AG04449 (cell line): ENCODE results near the gene CHAF1B.

ENCODE experiments used
- CTCF ChIA-PET: fragments of 350-600 bp; formaldehyde crosslinking; extraction: SDS; loops from one replicate; lab custom pipeline; 2021; ENCODE audit warnings: antibody characterized with exemption; lab: Yijun Ruan, JAX
- POLR2A ChIA-PET: fragments of 400-600, 350-600 bp; formaldehyde crosslinking; extraction: SDS; loops from one replicate; lab custom pipeline; 2020; ENCODE audit warnings: antibody characterized with exemption, inconsistent platforms; lab: Yijun Ruan, JAX
- DNase-seq: peaks from one replicate; pipeline ENCODE4 v3.0.0-alpha.2; 2010; ENCODE audit warnings: low read depth, low spot score
- H3K4me3 ChIP-seq: 2 replicates; pipeline ENCODE4 v1.5.1; 2011; ENCODE audit warnings: low read depth, mild to moderate bottlenecking, control low read depth, low read length
- TF ChIP-seq, protein P1 (sequence below): IDR thresholded peaks from one replicate; pipeline ENCODE4 v1.5.1; 2011; ENCODE audit warnings: mild to moderate bottlenecking, moderate library complexity, low read length, control low read depth, inconsistent platforms; ENCODE audit not compliant: insufficient read depth; ENCODE audit errors: missing control alignments

CHAF1B gene

GRCh38 chr21:36434144-36434543, 49.0 kb downstream of the CHAF1B start:
- ChIA-PET POLR2A (no interaction called here), CTCF (interaction anchor here (1.6 to 2.5 kb wide), 2 partner anchors 11 to 44 kb away, joined by 3 to 13 read pairs; no protein-coding TSS in a partner anchor)
- H3K4me3 ChIP-seq, result no peak overlapping the region
- TF ChIP-seq, protein P1, sequence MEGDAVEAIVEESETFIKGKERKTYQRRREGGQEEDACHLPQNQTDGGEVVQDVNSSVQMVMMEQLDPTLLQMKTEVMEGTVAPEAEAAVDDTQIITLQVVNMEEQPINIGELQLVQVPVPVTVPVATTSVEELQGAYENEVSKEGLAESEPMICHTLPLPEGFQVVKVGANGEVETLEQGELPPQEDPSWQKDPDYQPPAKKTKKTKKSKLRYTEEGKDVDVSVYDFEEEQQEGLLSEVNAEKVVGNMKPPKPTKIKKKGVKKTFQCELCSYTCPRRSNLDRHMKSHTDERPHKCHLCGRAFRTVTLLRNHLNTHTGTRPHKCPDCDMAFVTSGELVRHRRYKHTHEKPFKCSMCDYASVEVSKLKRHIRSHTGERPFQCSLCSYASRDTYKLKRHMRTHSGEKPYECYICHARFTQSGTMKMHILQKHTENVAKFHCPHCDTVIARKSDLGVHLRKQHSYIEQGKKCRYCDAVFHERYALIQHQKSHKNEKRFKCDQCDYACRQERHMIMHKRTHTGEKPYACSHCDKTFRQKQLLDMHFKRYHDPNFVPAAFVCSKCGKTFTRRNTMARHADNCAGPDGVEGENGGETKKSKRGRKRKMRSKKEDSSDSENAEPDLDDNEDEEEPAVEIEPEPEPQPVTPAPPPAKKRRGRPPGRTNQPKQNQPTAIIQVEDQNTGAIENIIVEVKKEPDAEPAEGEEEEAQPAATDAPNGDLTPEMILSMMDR, result no peak
- no peak for DNase-seq

- no peak overlapping the region for H3K4me3 ChIP-seq
- DNase-seq, result no peak
- POLR2A ChIA-PET, result interaction anchor here (0.6 to 1.5 kb wide), 2 partner anchors 7 to 485 kb away, joined by 3 to 4 read pairs; no protein-coding TSS in a partner anchor
- CTCF ChIA-PET, result interaction anchor here (0.9 to 1.7 kb wide), 3 partner anchors 14 to 68 kb away, joined by 3 to 5 read pairs (median 4); no protein-coding TSS in a partner anchor
- TF ChIP-seq, protein P1, result no peak
Measured at GRCh38 chr21:36436829-36437744, 51.9 kb downstream of the CHAF1B start.

GRCh38 chr21:36437745-36438128, 52.5 kb downstream of the CHAF1B start:
- CTCF ChIA-PET, result interaction anchor here (1.4 to 1.7 kb wide), 2 partner anchors 15 to 18 kb away, joined by 3 to 4 read pairs; no protein-coding TSS in a partner anchor
- H3K4me3 ChIP-seq, result no peak overlapping the region
- TF ChIP-seq, protein P1, result no peak
- peak; percentile 54 for DNase-seq
- POLR2A ChIA-PET, result interaction anchor here (1.2 to 1.5 kb wide), 2 partner anchors 8 to 41 kb away, joined by 3 to 10 read pairs; no protein-coding TSS in a partner anchor

DNA sequence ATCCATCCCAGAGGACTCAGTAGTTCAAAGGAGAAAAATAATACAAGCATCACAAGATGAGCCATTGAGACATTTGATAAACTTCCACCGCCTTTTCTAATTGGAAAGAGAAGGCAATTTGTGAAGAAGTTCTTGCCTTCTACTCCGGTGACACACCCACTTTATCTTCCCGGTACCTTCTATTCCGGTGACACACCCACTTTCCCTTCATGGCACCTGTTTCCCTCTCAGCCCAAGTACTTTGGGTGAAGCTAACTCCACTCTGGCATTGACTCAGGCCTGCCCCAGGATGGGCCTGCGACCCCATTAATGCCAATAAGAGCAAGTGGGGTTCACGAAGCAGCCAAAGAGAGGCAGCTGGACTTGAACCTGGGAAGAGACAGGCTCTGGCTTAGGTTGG, 56.5 kb downstream of the CHAF1B start:
- TF ChIP-seq, protein P1, result no peak
- DNase-seq, result no peak
- POLR2A ChIA-PET, result no interaction called here
- no peak overlapping the region for H3K4me3 ChIP-seq
- CTCF ChIA-PET, result interaction anchor here (1.3 kb wide), 1 partner anchor 19 kb away, joined by 5 read pairs; no protein-coding TSS in a partner anchor

GRCh38 chr21:36446301-36446700, 61.1 kb downstream of the CHAF1B start:
- CTCF ChIA-PET, result no interaction called here

More at GRCh38 chr21:36446301-36446700, 61.1 kb downstream of the CHAF1B start:
- DNase-seq, result no peak
- POLR2A ChIA-PET, result interaction anchor here (1.0 kb wide), 1 partner anchor 16 kb away, joined by 3 read pairs; no protein-coding TSS in a partner anchor
- H3K4me3 ChIP-seq, result no peak overlapping the region
- TF ChIP-seq, protein P1, result no peak
